ENCODE results near the gene ERICH4.
A peak's percentile ranks its signal among the peaks of the same experiment; 100 is the strongest.

Gene ERICH4

GRCh38 chr19:41399091-41399490 is 43.9 kb upstream of the ERICH4 start:
- Histone ChIP-seq H3K9me3 (no peaks in the 10 kb centered on the region), H3K4me3 (ENCODE audit: low read depth, low read length) (peak overlapping the region; percentile 91), H3K4me1 (no peaks in the 10 kb centered on the region), H3K27me3 (no peaks in the 10 kb centered on the region), H3K36me3 (peaks cover 5% of the 10 kb centered on the region)
- DNase-seq, result no peak
- TF ChIP-seq CTCF (IDR thresholded peaks at IDR 0.05; ENCODE audit: low read depth, low read length), result no peak

- no peak overlapping the region for H3K4me3 ChIP-seq (ENCODE audit: low read depth, low read length)
- H3K4me1 ChIP-seq, result no peaks in the 10 kb centered on the region
- H3K27me3 ChIP-seq, result no peaks in the 10 kb centered on the region
- TF ChIP-seq CTCF (IDR thresholded peaks at IDR 0.05; ENCODE audit: low read depth, low read length), result no peak
- no peaks in the 10 kb centered on the region for H3K9me3 ChIP-seq
- peaks cover 5% of the 10 kb centered on the region for H3K36me3 ChIP-seq
- no peak for DNase-seq
Observed at GRCh38 chr19:41399525-41399924, 43.4 kb upstream of the ERICH4 start.

GRCh38 chr19:41401483-41401882 is 41.5 kb upstream of the ERICH4 start:
- DNase-seq, result no peak
- no peaks in the 10 kb centered on the region for H3K9me3 ChIP-seq
- H3K36me3 ChIP-seq, result peaks cover 5% of the 10 kb centered on the region
- H3K4me1 ChIP-seq, result no peaks in the 10 kb centered on the region
- H3K27me3 ChIP-seq, result no peaks in the 10 kb centered on the region
- H3K4me3 ChIP-seq (ENCODE audit: low read depth, low read length), result no peak overlapping the region
- TF ChIP-seq CTCF (IDR thresholded peaks at IDR 0.05; ENCODE audit: low read depth, low read length), result no peak

- H3K36me3 ChIP-seq, result peaks cover 5% of the 10 kb centered on the region
- no peak overlapping the region for H3K4me3 ChIP-seq (ENCODE audit: low read depth, low read length)
- no peak for TF ChIP-seq CTCF (IDR thresholded peaks at IDR 0.05; ENCODE audit: low read depth, low read length)
- no peaks in the 10 kb centered on the region for H3K9me3 ChIP-seq
- H3K27me3 ChIP-seq, result no peaks in the 10 kb centered on the region
- DNase-seq, result no peak
- H3K4me1 ChIP-seq, result no peaks in the 10 kb centered on the region
Observed at GRCh38 chr19:41402010-41402409, 40.9 kb upstream of the ERICH4 start.

GRCh38 chr19:41403181-41403970 is 39.6 kb upstream of the ERICH4 start:
- no peak for TF ChIP-seq CTCF (IDR thresholded peaks at IDR 0.05; ENCODE audit: low read depth, low read length)
- H3K27me3 ChIP-seq, result no peaks in the 10 kb centered on the region
- no peak for DNase-seq
- H3K9me3 ChIP-seq, result no peaks in the 10 kb centered on the region
- H3K4me3 ChIP-seq (ENCODE audit: low read depth, low read length), result no peak overlapping the region
- H3K4me1 ChIP-seq, result no peaks in the 10 kb centered on the region
- H3K36me3 ChIP-seq, result peaks cover 2% of the 10 kb centered on the region; the same call in 1 of the 2 replicates

- no peak for TF ChIP-seq CTCF (IDR thresholded peaks at IDR 0.05; ENCODE audit: low read depth, low read length)
- Histone ChIP-seq H3K4me1 (no peaks in the 10 kb centered on the region; the same call in 1 of the 2 replicates), H3K36me3 (peaks cover 7% of the 10 kb centered on the region), H3K27me3 (no peaks in the 10 kb centered on the region), H3K4me3 (ENCODE audit: low read depth, low read length) (no peak overlapping the region), H3K9me3 (no peaks in the 10 kb centered on the region)
- DNase-seq, result no peak
Observed at GRCh38 chr19:41405776-41406175, 37.2 kb upstream of the ERICH4 start.

Measured in BE2C (cell line).